Measurements from ENCODE around the gene CAMK4.

CAMK4 gene

DNA sequence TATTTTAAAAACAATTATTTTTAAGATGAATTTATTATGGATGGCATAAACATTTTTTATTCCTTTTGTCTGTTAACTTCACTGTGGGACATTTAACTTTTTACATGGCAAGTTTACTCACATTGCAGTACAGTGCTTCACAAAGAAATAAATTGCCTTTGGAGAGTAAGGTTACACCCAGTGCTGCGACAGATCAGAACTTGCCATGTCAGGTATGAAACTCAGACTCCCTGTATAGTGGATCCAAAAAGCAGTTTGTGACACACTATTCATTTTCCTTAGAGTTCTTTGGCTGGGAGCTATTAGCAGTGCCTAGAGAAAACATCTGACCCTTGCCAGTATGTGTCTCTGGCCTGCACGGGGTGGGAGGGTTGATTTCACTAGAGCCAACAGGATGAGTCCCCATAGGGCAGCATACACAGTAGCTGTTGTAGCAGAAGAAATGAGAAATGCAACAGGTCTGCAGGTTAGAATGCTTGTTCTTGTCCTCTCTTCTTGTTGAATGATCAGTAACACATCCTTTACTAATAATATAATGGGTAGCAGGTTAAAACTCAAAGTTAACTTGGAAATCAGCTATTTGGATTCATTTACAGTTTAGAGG lies 245.2 kb downstream of the CAMK4 start:
- DNase-seq (ENCODE audit: low read depth in 1 of 2, low spot score in 1 of 2) = no peak
- Histone ChIP-seq H3K27ac (replicated peaks) (no peak overlapping the region), H3K27me3 (ENCODE audit: insufficient read depth, poor library complexity, severe bottlenecking) (no peaks in the 10 kb centered on the region), H3K4me3 (replicated peaks; ENCODE audit: insufficient read depth, low read length) (no peak overlapping the region)
- TF ChIP-seq, protein P1, sequence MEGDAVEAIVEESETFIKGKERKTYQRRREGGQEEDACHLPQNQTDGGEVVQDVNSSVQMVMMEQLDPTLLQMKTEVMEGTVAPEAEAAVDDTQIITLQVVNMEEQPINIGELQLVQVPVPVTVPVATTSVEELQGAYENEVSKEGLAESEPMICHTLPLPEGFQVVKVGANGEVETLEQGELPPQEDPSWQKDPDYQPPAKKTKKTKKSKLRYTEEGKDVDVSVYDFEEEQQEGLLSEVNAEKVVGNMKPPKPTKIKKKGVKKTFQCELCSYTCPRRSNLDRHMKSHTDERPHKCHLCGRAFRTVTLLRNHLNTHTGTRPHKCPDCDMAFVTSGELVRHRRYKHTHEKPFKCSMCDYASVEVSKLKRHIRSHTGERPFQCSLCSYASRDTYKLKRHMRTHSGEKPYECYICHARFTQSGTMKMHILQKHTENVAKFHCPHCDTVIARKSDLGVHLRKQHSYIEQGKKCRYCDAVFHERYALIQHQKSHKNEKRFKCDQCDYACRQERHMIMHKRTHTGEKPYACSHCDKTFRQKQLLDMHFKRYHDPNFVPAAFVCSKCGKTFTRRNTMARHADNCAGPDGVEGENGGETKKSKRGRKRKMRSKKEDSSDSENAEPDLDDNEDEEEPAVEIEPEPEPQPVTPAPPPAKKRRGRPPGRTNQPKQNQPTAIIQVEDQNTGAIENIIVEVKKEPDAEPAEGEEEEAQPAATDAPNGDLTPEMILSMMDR (IDR thresholded peaks at IDR 0.05; ENCODE audit: insufficient read depth, low read length) = no peak
- no peak for TF ChIP-seq GABPA (IDR thresholded peaks at IDR 0.05; ENCODE audit: low read depth)
- TF ChIP-seq POLR2AphosphoS5 (IDR thresholded peaks at IDR 0.05; ENCODE audit: low read depth) = no peak
- TF ChIP-seq, protein P2, sequence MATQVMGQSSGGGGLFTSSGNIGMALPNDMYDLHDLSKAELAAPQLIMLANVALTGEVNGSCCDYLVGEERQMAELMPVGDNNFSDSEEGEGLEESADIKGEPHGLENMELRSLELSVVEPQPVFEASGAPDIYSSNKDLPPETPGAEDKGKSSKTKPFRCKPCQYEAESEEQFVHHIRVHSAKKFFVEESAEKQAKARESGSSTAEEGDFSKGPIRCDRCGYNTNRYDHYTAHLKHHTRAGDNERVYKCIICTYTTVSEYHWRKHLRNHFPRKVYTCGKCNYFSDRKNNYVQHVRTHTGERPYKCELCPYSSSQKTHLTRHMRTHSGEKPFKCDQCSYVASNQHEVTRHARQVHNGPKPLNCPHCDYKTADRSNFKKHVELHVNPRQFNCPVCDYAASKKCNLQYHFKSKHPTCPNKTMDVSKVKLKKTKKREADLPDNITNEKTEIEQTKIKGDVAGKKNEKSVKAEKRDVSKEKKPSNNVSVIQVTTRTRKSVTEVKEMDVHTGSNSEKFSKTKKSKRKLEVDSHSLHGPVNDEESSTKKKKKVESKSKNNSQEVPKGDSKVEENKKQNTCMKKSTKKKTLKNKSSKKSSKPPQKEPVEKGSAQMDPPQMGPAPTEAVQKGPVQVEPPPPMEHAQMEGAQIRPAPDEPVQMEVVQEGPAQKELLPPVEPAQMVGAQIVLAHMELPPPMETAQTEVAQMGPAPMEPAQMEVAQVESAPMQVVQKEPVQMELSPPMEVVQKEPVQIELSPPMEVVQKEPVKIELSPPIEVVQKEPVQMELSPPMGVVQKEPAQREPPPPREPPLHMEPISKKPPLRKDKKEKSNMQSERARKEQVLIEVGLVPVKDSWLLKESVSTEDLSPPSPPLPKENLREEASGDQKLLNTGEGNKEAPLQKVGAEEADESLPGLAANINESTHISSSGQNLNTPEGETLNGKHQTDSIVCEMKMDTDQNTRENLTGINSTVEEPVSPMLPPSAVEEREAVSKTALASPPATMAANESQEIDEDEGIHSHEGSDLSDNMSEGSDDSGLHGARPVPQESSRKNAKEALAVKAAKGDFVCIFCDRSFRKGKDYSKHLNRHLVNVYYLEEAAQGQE (IDR thresholded peaks at IDR 0.05; ENCODE audit: insufficient replicate concordance, low read depth) = no peak
- TF ChIP-seq SPI1 (IDR thresholded peaks at IDR 0.05; ENCODE audit: borderline replicate concordance, low read depth) = no peak

DNA sequence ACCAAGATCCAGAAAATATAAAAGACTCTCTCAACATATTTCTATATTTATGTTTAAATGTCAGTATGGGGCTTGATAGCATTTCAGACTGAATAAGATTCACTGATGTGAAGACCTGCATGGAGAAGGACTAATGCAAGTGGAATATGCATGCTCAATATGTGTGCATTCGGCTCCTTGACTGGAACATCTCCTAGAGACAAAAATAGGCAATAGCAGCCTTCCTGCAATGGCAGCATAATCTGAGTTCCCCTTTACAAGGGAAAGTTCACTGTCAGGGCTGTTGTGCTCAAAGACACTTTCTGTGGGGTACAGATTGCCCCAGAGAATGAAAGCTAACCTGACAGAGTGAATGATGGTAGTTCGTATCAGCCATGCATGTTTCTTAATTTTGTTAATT lies 245.7 kb downstream of the CAMK4 start:
- no peaks in the 10 kb centered on the region for H3K27me3 ChIP-seq (ENCODE audit: insufficient read depth, poor library complexity, severe bottlenecking)
- TF ChIP-seq POLR2AphosphoS5 (IDR thresholded peaks at IDR 0.05; ENCODE audit: low read depth) (no peak), SPI1 (IDR thresholded peaks at IDR 0.05; ENCODE audit: borderline replicate concordance, low read depth) (no peak), GABPA (IDR thresholded peaks at IDR 0.05; ENCODE audit: low read depth) (no peak)
- TF ChIP-seq, protein P2 (IDR thresholded peaks at IDR 0.05; ENCODE audit: insufficient replicate concordance, low read depth) = no peak
- TF ChIP-seq, protein P1 (IDR thresholded peaks at IDR 0.05; ENCODE audit: insufficient read depth, low read length) = no peak
- no peak for DNase-seq (ENCODE audit: low read depth in 1 of 2, low spot score in 1 of 2)
- H3K4me3 ChIP-seq (replicated peaks; ENCODE audit: insufficient read depth, low read length) = no peak overlapping the region
- no peak overlapping the region for H3K27ac ChIP-seq (replicated peaks)

DNA sequence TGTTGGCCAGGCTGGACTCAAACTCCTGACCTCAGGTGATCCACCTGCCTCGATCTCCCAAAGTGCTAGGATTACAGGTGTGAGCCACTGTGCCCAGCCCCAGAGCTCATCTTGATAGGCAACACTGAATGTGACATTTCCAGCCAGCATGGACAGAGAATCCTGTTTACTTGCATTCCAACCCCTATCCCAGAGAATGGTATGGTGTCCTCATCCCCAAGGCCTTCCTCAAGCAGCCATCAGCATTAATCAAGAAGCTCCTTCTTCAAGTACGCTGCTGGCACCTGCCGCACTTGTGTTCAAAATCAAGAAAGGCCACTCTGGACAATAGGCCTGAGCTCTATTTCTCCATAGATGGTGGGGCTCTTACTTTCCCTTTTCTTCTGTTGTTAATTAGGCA lies 247.9 kb downstream of the CAMK4 start:
- TF ChIP-seq POLR2AphosphoS5 (IDR thresholded peaks at IDR 0.05; ENCODE audit: low read depth) (no peak), GABPA (IDR thresholded peaks at IDR 0.05; ENCODE audit: low read depth) (no peak), SPI1 (IDR thresholded peaks at IDR 0.05; ENCODE audit: borderline replicate concordance, low read depth) (no peak)
- TF ChIP-seq, protein P2 (IDR thresholded peaks at IDR 0.05; ENCODE audit: insufficient replicate concordance, low read depth) = no peak
- TF ChIP-seq, protein P1 (IDR thresholded peaks at IDR 0.05; ENCODE audit: insufficient read depth, low read length) = no peak
- Histone ChIP-seq H3K27me3 (ENCODE audit: insufficient read depth, poor library complexity, severe bottlenecking) (no peaks in the 10 kb centered on the region), H3K27ac (replicated peaks) (no peak overlapping the region)

More for the DNA sequence above, 247.9 kb downstream of the CAMK4 start:
- H3K4me3 ChIP-seq (replicated peaks; ENCODE audit: insufficient read depth, low read length) = no peak overlapping the region
- DNase-seq (ENCODE audit: low read depth in 1 of 2, low spot score in 1 of 2) = no peak

Measured in HL-60 (cell line).